Measurements from ENCODE around the gene SLC2A9.

The SLC2A9 gene

DNA sequence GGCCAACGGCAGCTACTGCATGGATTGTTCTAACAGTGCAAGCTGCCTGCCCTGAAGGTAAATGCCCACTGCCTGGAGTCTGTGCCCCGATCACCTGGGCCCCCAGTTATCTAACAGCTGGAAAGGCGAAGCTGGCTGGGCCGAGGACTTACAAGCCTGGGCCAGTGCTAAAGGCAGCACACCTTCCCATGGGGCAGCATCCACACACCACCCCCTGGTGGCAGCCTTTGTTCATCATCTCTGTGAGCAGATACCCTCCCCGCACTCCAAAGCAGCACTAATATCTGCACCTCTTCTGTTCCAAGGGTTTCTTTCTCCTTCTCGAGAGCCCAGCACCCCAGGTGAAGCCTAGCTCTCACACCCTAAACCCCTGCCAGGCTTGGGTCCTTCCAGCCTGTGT is 7.6 kb downstream of the SLC2A9 start:
- ChIA-PET POLR2A (no interaction called here), CTCF (interaction anchor here (0.6 to 2.9 kb wide), 8 partner anchors 11 to 310 kb away, joined by 3 to 10 read pairs (median 3); no protein-coding TSS in a partner anchor)
- peak; percentile 62 for DNase-seq (ENCODE audit: extremely low spot score)
- TF ChIP-seq ARNT (IDR thresholded peaks at IDR 0.05) = no peak
- TF ChIP-seq, protein P1, sequence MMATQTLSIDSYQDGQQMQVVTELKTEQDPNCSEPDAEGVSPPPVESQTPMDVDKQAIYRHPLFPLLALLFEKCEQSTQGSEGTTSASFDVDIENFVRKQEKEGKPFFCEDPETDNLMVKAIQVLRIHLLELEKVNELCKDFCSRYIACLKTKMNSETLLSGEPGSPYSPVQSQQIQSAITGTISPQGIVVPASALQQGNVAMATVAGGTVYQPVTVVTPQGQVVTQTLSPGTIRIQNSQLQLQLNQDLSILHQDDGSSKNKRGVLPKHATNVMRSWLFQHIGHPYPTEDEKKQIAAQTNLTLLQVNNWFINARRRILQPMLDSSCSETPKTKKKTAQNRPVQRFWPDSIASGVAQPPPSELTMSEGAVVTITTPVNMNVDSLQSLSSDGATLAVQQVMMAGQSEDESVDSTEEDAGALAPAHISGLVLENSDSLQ (IDR thresholded peaks at IDR 0.05) = no peak
- no peak for TF ChIP-seq SP1 (IDR thresholded peaks at IDR 0.05)
- no peak for TF ChIP-seq CTBP1 (IDR thresholded peaks at IDR 0.05; ENCODE audit: borderline replicate concordance)
- no peak for TF ChIP-seq LEF1 (IDR thresholded peaks at IDR 0.05; ENCODE audit: borderline replicate concordance)
- no peak for TF ChIP-seq L3MBTL2 (conservative IDR thresholded peaks at IDR 0.05)
- no peak for TF ChIP-seq ZNF384 (IDR thresholded peaks at IDR 0.05)
- TF ChIP-seq SUZ12 (IDR thresholded peaks at IDR 0.05) = no peak
- no peak for TF ChIP-seq NFRKB (IDR thresholded peaks at IDR 0.05)
- no peak for TF ChIP-seq FOXA1 (IDR thresholded peaks at IDR 0.05)
- no peak for TF ChIP-seq FOXK2 (IDR thresholded peaks at IDR 0.05)
- no peak for TF ChIP-seq TARDBP (IDR thresholded peaks at IDR 0.05)
- no peak for TF ChIP-seq BHLHE40 (IDR thresholded peaks at IDR 0.05; ENCODE audit: borderline replicate concordance)
- no peak for TF ChIP-seq FOXM1 (IDR thresholded peaks at IDR 0.05; ENCODE audit: borderline replicate concordance)
- no peak for TF ChIP-seq HDGF (IDR thresholded peaks at IDR 0.05; ENCODE audit: borderline replicate concordance)
- no peak for TF ChIP-seq ELF4 (IDR thresholded peaks at IDR 0.05)

GRCh38 chr4:10011885-10012284 is 9.4 kb downstream of the SLC2A9 start:
- DNase-seq (ENCODE audit: extremely low spot score) = no peak
- TF ChIP-seq FOXA1 (IDR thresholded peaks at IDR 0.05) = no peak
- CTCF ChIA-PET = no interaction called here
- POLR2A ChIA-PET = no interaction called here

DNA sequence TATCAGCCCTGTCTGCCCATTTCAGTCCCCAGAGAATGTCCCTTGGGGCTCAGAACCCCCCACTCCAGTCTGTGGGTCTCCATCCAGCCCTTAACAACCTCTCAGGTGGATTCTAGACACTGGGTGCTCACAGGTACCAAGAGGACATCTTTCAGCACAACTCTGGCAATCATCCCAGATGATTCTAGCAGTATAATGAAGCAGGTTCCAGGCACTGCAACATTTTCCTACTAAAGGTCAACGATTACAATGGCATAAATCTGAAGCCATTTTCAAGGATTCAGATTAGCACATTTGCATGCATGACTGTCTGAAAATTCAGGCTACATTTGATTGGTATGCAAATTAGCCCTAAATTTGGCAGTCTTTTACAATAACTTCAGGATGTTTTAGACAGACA is 10.0 kb downstream of the SLC2A9 start:
- ChIA-PET CTCF (interaction anchor here (0.6 kb wide), 1 partner anchor 192 kb away, joined by 3 read pairs; no protein-coding TSS in a partner anchor), POLR2A (no interaction called here)
- TF ChIP-seq FOXK2 (IDR thresholded peaks at IDR 0.05) = no peak
- TF ChIP-seq NFRKB (IDR thresholded peaks at IDR 0.05) = no peak
- TF ChIP-seq L3MBTL2 (conservative IDR thresholded peaks at IDR 0.05) = no peak
- no peak for TF ChIP-seq BHLHE40 (IDR thresholded peaks at IDR 0.05; ENCODE audit: borderline replicate concordance)
- DNase-seq (ENCODE audit: extremely low spot score) = no peak

- DNase-seq (ENCODE audit: extremely low spot score) = no peak
- CTCF ChIA-PET = no interaction called here
- POLR2A ChIA-PET = no interaction called here
- no peak for TF ChIP-seq FOXM1 (IDR thresholded peaks at IDR 0.05; ENCODE audit: borderline replicate concordance)
- TF ChIP-seq BHLHE40 (IDR thresholded peaks at IDR 0.05; ENCODE audit: borderline replicate concordance) = no peak
- no peak for TF ChIP-seq ELF4 (IDR thresholded peaks at IDR 0.05)
- TF ChIP-seq, protein P1 (IDR thresholded peaks at IDR 0.05) = no peak
- no peak for TF ChIP-seq LEF1 (IDR thresholded peaks at IDR 0.05; ENCODE audit: borderline replicate concordance)
- no peak for TF ChIP-seq TARDBP (IDR thresholded peaks at IDR 0.05)
Observed at GRCh38 chr4:10009861-10010500, 11.3 kb downstream of the SLC2A9 start.

DNA sequence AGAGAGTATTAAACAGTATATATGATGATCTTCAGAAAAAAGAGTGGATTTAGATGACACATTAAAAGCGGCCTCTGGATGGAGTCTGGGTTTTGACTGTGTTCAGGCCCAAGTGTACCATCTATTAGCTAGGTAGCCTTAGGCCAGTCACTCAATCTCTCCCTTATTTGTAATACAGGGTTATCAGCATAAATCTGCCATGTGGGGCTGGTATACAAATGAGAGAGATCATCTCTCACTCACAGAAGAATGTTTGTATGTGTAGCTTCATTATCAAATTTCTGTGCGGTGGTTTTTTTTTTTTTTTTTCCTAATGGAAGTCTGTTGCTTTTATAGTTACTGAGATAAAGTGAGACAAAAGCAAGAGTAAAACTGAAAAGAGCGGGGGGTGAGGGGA is 12.7 kb downstream of the SLC2A9 start:
- TF ChIP-seq NFRKB (IDR thresholded peaks at IDR 0.05) = no peak
- TF ChIP-seq SUZ12 (IDR thresholded peaks at IDR 0.05) = no peak
- TF ChIP-seq, protein P1 (IDR thresholded peaks at IDR 0.05) = no peak
- no peak for TF ChIP-seq TARDBP (IDR thresholded peaks at IDR 0.05)
- TF ChIP-seq FOXK2 (IDR thresholded peaks at IDR 0.05) = no peak
- TF ChIP-seq LEF1 (IDR thresholded peaks at IDR 0.05; ENCODE audit: borderline replicate concordance) = no peak
- TF ChIP-seq HDGF (IDR thresholded peaks at IDR 0.05; ENCODE audit: borderline replicate concordance) = no peak
- no peak for TF ChIP-seq ELF4 (IDR thresholded peaks at IDR 0.05)
- no peak for TF ChIP-seq FOXA1 (IDR thresholded peaks at IDR 0.05)
- TF ChIP-seq ARNT (IDR thresholded peaks at IDR 0.05) = no peak
- no peak for TF ChIP-seq BHLHE40 (IDR thresholded peaks at IDR 0.05; ENCODE audit: borderline replicate concordance)
- no peak for TF ChIP-seq CTBP1 (IDR thresholded peaks at IDR 0.05; ENCODE audit: borderline replicate concordance)
- no peak for TF ChIP-seq L3MBTL2 (conservative IDR thresholded peaks at IDR 0.05)
- TF ChIP-seq ZNF384 (IDR thresholded peaks at IDR 0.05) = no peak
- POLR2A ChIA-PET = no interaction called here
- CTCF ChIA-PET = no interaction called here
- DNase-seq (ENCODE audit: extremely low spot score) = no peak

DNA sequence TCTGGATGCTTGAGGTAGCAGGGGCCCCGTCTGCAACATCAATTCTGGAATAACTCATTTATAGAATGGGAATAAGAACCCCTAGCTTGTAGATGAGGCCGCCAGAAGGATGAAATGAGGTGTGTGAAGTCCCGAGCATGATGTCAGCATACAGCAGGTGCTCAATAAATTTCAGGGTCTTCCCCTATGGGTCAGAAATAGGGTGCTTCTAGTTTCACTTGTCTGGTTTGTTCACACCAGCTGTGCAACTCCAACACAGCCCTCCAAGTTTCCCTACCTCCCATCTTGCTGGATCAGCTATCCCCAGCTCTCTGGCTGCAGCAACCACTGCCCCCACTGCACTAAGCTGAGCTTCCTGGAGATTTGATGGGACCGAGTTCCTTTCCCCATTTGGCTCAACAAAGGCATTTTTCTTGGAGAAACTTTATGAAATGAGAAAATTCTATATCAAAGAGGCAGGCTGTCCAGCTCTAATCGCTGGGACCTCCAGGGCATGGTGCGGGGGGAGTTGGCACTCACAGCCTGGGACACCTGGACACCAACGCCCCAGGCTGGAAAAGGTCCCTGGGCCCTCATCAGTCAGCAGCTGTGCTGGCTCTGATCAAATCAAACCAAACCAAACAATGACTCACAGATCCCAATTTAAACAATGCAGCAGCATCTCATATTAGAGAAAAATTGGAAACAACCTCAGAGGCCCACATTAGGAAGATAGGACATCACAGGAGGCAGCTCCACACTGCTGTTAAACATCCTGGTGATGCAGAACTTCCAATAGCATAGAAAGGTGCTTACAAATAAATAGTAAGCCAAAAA is 13.3 kb downstream of the SLC2A9 start:
- no peak for DNase-seq (ENCODE audit: extremely low spot score)
- ChIA-PET POLR2A (no interaction called here), CTCF (no interaction called here)
- TF ChIP-seq FOXK2 (IDR thresholded peaks at IDR 0.05) (no peak), SUZ12 (IDR thresholded peaks at IDR 0.05) (no peak), SP1 (IDR thresholded peaks at IDR 0.05) (no peak), BHLHE40 (IDR thresholded peaks at IDR 0.05; ENCODE audit: borderline replicate concordance) (no peak), HDGF (IDR thresholded peaks at IDR 0.05; ENCODE audit: borderline replicate concordance) (no peak), NFRKB (IDR thresholded peaks at IDR 0.05) (no peak), L3MBTL2 (conservative IDR thresholded peaks at IDR 0.05) (no peak), FOXA1 (IDR thresholded peaks at IDR 0.05) (no peak), CTBP1 (IDR thresholded peaks at IDR 0.05; ENCODE audit: borderline replicate concordance) (no peak), ARNT (IDR thresholded peaks at IDR 0.05) (no peak), LEF1 (IDR thresholded peaks at IDR 0.05; ENCODE audit: borderline replicate concordance) (no peak), TARDBP (IDR thresholded peaks at IDR 0.05) (no peak), ZNF384 (IDR thresholded peaks at IDR 0.05) (no peak), ELF4 (IDR thresholded peaks at IDR 0.05) (no peak), FOXM1 (IDR thresholded peaks at IDR 0.05; ENCODE audit: borderline replicate concordance) (no peak)
- TF ChIP-seq, protein P1 (IDR thresholded peaks at IDR 0.05) = no peak
